ENCODE results near the gene RHBDF1. TPM values are rescaled to one million over a fixed set of nuclear protein-coding genes. Genes with fewer than 3 reads are reported as not detected.
"Not testable (repeated sequence)": the region's sequence is repeated elsewhere in the genome, so short reads cannot be mapped to it uniquely, and the experiment has no call there.

Gene RHBDF1
- total RNA-seq, 4 donors from 2014 or later: 13.3 to 38.3 (median 24.2) TPM

DNA sequence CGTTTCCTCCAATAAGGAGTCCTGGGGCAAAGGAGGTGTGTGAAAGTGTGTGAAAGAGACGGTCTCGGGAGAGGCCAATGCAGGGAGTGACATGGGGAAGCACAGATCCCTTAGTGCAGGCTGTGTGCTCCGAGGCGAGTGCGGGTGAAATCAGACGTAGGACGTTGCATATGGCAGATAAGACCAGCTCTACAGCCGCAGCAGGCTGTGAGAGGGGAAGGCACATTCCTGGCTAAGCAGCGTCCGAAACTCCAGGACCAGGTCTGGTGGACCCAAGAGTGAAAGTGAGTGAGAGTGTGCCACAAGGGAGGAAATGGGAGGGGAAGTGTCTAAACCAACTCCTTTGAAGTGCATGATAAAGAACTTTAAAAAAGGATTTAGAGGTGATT is 30.4 kb downstream of the RHBDF1 start:
- no peak for TF ChIP-seq POLR2A (IDR thresholded peaks at IDR 0.05)
- TF ChIP-seq, protein P1, sequence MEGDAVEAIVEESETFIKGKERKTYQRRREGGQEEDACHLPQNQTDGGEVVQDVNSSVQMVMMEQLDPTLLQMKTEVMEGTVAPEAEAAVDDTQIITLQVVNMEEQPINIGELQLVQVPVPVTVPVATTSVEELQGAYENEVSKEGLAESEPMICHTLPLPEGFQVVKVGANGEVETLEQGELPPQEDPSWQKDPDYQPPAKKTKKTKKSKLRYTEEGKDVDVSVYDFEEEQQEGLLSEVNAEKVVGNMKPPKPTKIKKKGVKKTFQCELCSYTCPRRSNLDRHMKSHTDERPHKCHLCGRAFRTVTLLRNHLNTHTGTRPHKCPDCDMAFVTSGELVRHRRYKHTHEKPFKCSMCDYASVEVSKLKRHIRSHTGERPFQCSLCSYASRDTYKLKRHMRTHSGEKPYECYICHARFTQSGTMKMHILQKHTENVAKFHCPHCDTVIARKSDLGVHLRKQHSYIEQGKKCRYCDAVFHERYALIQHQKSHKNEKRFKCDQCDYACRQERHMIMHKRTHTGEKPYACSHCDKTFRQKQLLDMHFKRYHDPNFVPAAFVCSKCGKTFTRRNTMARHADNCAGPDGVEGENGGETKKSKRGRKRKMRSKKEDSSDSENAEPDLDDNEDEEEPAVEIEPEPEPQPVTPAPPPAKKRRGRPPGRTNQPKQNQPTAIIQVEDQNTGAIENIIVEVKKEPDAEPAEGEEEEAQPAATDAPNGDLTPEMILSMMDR (IDR thresholded peaks at IDR 0.05): no peak
- no peaks in the 10 kb centered on the region for H3K9me3 ChIP-seq
- peaks cover 0 to 22% (median 4%) of the 10 kb centered on the region in 3 donors for H3K4me1 ChIP-seq
- no peaks in the 10 kb centered on the region for H3K27me3 ChIP-seq
- no peak overlapping the region for H3K27ac ChIP-seq
- H3K4me3 ChIP-seq: no peak overlapping the region
- intact Hi-C loops (cut with DNase I): no loop called here
- peaks cover 0 to 48% (median 0%) of the 10 kb centered on the region in 3 donors for H3K36me3 ChIP-seq
- 89% methylated on average over 11 of the region's 11 CpGs for WGBS, 2 donors
- DNase-seq: no peak

DNA sequence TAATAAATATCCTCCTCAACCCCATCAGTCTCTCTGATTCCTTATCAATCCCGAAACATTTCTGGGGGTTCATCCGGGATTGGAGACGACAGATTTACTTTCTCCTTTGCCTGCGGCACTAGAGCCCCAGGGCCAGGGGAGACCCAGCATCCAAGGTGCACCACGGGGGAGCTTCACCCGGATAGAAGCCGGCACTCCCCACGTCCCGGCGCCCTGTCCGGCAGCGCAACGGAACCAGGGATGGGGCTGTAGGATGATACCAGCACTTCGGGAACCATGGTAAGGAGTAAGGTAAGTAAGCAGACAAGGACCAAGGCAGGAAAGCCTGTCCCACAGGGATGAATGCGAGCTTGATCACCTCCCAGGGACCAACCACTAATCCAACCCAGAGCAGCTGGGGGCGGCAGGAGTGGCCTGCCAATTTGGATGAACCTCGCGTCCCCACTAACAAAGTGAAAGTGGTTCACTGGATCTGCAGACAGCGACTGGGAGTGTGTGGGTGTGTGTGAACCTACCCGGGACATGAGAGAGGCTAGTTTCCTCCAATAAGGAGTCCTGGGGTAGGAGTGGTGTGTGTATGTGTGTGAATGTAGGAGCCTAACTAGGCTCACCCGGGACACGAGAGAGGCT is 30.9 kb downstream of the RHBDF1 start:
- Histone ChIP-seq H3K27ac (no peak overlapping the region), H3K9me3 (no peaks in the 10 kb centered on the region), H3K4me3 (no peak overlapping the region), H3K27me3 (no peaks in the 10 kb centered on the region), H3K4me1 (peaks cover 0 to 22% (median 4%) of the 10 kb centered on the region in 3 donors), H3K36me3 (peaks cover 0 to 42% (median 0%) of the 10 kb centered on the region in 3 donors)
- TF ChIP-seq, protein P1 (IDR thresholded peaks at IDR 0.05): no peak
- no peak for TF ChIP-seq POLR2A (IDR thresholded peaks at IDR 0.05)
- no peak for DNase-seq
- WGBS, 2 donors: 76 to 78% methylated on average over 6 to 16 of the region's 22 CpGs
- intact Hi-C loops (cut with DNase I): no loop called here

DNA sequence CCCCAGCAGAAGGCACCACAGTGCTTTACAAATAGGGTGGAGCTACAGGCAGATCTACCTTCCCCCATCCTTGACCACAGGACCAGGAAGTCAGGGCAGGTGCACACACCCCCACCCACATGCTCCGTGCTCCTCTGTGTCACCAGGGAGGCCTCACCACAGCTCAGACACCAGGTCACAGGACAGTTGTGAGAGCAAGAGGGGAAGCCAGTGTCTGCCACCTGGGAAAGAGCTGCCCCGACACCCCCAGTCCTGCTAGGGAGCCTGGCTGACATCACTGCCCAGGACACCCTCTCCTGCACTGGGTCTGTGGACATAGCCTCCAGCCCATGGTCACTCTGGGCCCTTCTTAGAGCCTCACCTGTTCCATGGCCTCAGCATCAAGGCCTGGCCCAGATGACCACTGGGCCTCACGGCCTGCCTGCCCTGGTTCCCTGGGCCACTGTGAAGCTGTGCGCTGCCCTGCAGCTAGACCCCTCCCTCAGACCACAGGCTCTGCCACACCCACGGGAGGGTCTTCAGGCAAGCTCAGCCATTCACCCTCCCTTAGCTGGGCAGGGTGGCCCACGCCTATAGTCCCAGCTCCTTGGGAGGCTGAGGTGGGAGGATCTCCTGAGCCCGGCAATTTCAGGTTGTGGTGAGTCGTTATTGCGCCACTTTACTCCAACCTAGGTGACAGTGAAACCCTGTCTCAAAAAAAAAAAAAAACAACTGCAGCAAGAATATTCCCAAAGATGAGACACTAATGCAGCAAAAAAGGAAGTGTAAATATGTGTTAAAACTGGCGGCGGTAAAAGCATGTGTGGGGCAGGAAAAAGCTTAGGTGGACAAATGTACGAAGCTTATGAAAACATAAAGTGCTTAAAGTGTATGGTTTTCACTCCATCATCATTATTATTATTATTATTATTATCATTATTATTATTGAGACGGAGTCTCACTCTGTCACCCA is 33.2 kb downstream of the RHBDF1 start:
- no peak for DNase-seq
- Histone ChIP-seq H3K9me3 (no peaks in the 10 kb centered on the region), H3K4me3 (no peak overlapping the region), H3K27ac (peak overlapping the region in 2 of 4 donors; percentile 33 to 57), H3K27me3 (no peaks in the 10 kb centered on the region), H3K4me1 (peaks cover 0 to 22% (median 4%) of the 10 kb centered on the region in 3 donors), H3K36me3 (peaks cover 0 to 22% (median 0%) of the 10 kb centered on the region in 3 donors)
- TF ChIP-seq, protein P1 (IDR thresholded peaks at IDR 0.05): no peak
- no peak for TF ChIP-seq POLR2A (IDR thresholded peaks at IDR 0.05)
- WGBS, 2 donors: 65 to 89% methylated on average over 6 to 11 of the region's 13 CpGs
- intact Hi-C loops (cut with DNase I): no loop called here

DNA sequence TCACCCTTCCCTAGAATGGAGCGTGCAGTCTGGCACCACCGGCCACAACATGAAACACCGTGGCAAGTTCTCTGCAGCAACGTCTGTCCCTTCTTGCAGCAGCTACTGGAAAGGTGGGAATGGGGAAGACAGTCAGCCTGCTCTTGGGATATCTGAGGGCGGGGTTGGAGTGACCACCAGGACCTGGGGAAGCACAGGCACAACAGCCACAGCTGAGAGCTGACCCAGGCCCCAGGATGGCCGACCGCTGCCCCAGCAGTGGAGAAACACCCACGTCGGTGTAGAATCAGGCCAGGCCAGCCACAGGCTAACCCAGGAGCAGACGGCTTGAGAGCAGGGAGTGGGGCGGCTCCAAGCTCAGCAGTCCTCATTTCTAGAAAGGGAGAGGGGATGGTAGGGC is 34.2 kb downstream of the RHBDF1 start:
- Histone ChIP-seq H3K4me1 (peaks cover 0 to 22% (median 4%) of the 10 kb centered on the region in 3 donors), H3K36me3 (peaks cover 0 to 14% (median 0%) of the 10 kb centered on the region in 3 donors)
- WGBS, 2 donors: 83 to 92% methylated on average over 6 to 7 of the region's 11 CpGs
- H3K4me3 ChIP-seq; H3K27ac ChIP-seq; DNase-seq; intact Hi-C loops (cut with DNase I); H3K27me3 ChIP-seq; H3K9me3 ChIP-seq: not testable (repeated sequence)

DNA sequence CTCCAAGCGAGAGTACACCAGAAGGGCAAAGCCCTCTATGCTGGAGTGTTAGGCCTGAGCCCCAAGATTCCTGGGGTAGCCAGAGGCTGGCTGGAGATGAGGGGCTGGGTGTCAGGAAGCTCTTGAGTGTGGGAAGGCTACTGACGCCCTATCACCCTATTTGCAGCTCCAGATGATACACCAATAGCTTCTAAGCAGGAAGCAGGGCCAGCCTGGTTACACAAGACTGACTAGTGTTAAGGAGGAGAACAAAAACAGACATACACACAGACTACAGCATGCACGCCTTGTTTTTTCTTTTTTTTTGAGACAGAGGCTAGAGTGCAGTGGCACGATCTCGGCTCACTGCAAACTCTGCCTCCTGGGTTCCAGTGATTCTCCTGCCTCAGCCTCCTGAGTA is 34.9 kb downstream of the RHBDF1 start:
- Histone ChIP-seq H3K27ac (no peak overlapping the region), H3K36me3 (peaks cover 0 to 9% (median 0%) of the 10 kb centered on the region in 3 donors), H3K4me1 (peaks cover 0 to 22% (median 4%) of the 10 kb centered on the region in 3 donors), H3K4me3 (no peak overlapping the region), H3K9me3 (no peaks in the 10 kb centered on the region), H3K27me3 (no peaks in the 10 kb centered on the region)
- TF ChIP-seq POLR2A (IDR thresholded peaks at IDR 0.05): no peak
- TF ChIP-seq, protein P1 (IDR thresholded peaks at IDR 0.05): no peak
- intact Hi-C loops (cut with DNase I): no loop called here
- DNase-seq: no peak
- 74 to 84% methylated on average over 4 to 5 of the region's 5 CpGs for WGBS, 2 donors
